GM12878 (cell line): Measurements from ENCODE around the gene MYBPC1.

Experiments used
- CHD2 ChIP-seq: IDR thresholded peaks from 2 replicates; pipeline ENCODE4 v1.6.1; 2011; ENCODE audit warnings: low read depth, low read length, improper control_type of control experiment, borderline replicate concordance
- RUNX3 ChIP-seq: IDR thresholded peaks from 2 replicates; pipeline ENCODE4 v1.6.1; 2012; ENCODE audit warnings: low read length, inconsistent platforms
- SREBF2 ChIP-seq: IDR thresholded peaks from 2 replicates; pipeline ENCODE4 v1.6.1; 2012; ENCODE audit warnings: mild to moderate bottlenecking, low read length
- TF ChIP-seq, protein P1 (sequence below): IDR thresholded peaks from 2 replicates; pipeline ENCODE4 v1.6.1; 2012; ENCODE audit warnings: low read depth, low read length, improper control_type of control experiment
- TF ChIP-seq, protein P2 (sequence below), 3 experiments: IDR thresholded peaks in 2 of 3; conservative IDR thresholded peaks in 1 of 3; 2 replicates each; pipeline ENCODE4 v1.5.1; 2011; ENCODE audit warnings: low read depth in 3 of 3, low read length in 3 of 3, mild to moderate bottlenecking in 3 of 3, control low read depth in 2 of 3, moderate library complexity in 2 of 3, inconsistent platforms in 1 of 3, mixed read lengths in 1 of 3; ENCODE audit not compliant: control insufficient read depth in 2 of 3, insufficient read depth in 1 of 3; ENCODE audit errors: extremely low read depth in 1 of 3

DNA sequence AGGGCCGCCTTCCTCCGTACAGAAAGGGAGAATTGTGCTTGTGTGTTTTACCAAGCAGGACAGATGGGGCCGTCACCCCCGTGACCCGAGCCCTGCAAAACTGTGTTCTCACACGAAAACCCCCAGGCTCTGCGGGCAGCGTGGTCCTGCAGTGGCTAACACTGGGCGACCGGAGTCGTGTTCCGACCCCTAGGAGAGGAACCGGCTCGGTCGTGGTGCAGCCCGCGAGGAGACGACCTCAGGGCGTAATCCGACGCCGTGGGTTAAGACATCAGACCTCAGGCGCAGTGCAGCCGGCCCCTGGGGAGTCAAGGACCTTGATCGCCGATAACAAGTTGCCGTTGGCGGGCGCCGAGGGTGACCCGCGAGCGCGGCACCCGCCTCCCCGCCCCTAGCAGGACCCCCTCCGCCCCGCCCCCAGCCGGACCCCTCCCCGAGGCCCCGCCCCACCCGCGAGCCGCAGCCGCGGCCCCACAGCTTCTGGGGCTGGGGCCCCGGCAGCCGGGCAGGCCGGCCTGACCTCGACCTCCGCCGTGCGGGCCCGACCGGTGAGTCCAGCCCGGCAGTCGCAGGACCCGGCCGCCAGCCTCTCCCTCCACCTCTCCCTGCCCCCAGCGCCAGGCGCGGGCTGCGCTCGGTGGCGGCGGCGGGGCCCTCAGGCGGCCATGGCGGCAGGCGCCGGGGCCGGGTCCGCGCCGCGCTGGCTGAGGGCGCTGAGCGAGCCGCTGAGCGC lies 102.6 kb downstream of the MYBPC1 start, which contains the start of gene CHPT1:
- TF ChIP-seq RUNX3 (no peak; the same call in 1 of the 2 replicates), SREBF2 (no peak), CHD2 (no peak)
- TF ChIP-seq, protein P1, sequence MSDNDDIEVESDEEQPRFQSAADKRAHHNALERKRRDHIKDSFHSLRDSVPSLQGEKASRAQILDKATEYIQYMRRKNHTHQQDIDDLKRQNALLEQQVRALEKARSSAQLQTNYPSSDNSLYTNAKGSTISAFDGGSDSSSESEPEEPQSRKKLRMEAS: no peak
- TF ChIP-seq, protein P2, sequence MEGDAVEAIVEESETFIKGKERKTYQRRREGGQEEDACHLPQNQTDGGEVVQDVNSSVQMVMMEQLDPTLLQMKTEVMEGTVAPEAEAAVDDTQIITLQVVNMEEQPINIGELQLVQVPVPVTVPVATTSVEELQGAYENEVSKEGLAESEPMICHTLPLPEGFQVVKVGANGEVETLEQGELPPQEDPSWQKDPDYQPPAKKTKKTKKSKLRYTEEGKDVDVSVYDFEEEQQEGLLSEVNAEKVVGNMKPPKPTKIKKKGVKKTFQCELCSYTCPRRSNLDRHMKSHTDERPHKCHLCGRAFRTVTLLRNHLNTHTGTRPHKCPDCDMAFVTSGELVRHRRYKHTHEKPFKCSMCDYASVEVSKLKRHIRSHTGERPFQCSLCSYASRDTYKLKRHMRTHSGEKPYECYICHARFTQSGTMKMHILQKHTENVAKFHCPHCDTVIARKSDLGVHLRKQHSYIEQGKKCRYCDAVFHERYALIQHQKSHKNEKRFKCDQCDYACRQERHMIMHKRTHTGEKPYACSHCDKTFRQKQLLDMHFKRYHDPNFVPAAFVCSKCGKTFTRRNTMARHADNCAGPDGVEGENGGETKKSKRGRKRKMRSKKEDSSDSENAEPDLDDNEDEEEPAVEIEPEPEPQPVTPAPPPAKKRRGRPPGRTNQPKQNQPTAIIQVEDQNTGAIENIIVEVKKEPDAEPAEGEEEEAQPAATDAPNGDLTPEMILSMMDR (IDR thresholded peaks at IDR 0.05 in 2 of 3, conservative IDR thresholded peaks at IDR 0.05 in 1 of 3; ENCODE audit: control insufficient read depth in 2 of 3, extremely low read depth in 1 of 3, insufficient read depth in 1 of 3, low read depth in 3 of 3, low read length in 3 of 3): no peak
